DOHH2 (cell line): Measurements from ENCODE around the gene SLC5A9.

Experiments used
- CTCF ChIP-seq: fragments of 200-600 bp; sonication (generic); IDR thresholded peaks from one replicate; pipeline ENCODE4 v1.5.1; 2014; ENCODE audit warnings: antibody characterized with exemption, mild to moderate bottlenecking, low read depth, low read length; ENCODE audit not compliant: poor library complexity, severe bottlenecking
- EZH2phosphoT487 ChIP-seq: fragments of 200-600 bp; sonication (generic); IDR thresholded peaks from 2 replicates; pipeline ENCODE4 v1.6.1; 2017; ENCODE audit warnings: borderline replicate concordance, mild to moderate bottlenecking, antibody characterized with exemption, low read length, moderate library complexity, mixed read lengths

- TF ChIP-seq CTCF (no peak), EZH2phosphoT487 (no peak)
These were observed 29.3 kb downstream of the SLC5A9 start for GRCh38 chr1:48251821-48252220.
